ENCODE data around the gene CYTH1. TPM values are rescaled to one million over a fixed set of nuclear protein-coding genes. Genes with fewer than 3 reads are reported as not detected.
"Not testable (repeated sequence)": the region's sequence is repeated elsewhere in the genome, so short reads cannot be mapped to it uniquely, and the experiment has no call there.

CYTH1 gene
- total and polyA plus RNA-seq, 10 donors, result 66.9 to 169 (median 131) TPM

DNA sequence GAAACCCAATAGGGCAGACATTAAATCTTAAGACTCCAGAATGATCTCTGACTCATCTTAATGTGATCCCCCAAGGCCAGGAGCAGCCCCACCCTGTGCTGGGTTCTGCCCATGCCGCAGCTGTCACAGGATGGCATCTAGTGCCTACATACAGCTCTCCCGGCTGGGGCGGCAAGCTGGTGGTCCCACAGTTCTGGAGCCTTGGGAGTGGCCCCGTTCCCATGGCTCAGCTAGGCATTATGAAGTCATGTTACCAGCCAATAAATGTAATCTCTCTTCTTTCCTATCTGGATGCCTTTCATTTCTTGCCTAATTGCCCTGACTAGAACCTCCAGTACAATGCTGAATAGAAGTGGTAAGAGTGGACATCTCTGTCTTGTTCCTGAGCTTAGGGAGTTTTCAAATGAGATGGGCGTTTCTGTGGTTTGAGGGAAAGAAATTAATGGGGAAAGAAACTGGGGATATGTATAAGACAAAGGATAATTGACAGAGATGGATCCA lies 109.2 kb downstream of the CYTH1 start:
- Histone ChIP-seq H3K27me3 (replicated peaks in 1 of 7) (no peaks in the 10 kb centered on the region), H3K9me3 (no peaks in the 10 kb centered on the region), H3K4me3 (no peak overlapping the region), H3K36me3 (peaks cover 6 to 87% (median 59%) of the 10 kb centered on the region in 6 donors), H3K27ac (no peak overlapping the region), H3K4me1 (peaks cover 0 to 10% (median 4%) of the 10 kb centered on the region in 6 donors)
- TF ChIP-seq POLR2AphosphoS5 (IDR thresholded peaks at IDR 0.05) (peak; percentile 17 to 39 (median 39)), POLR2A (IDR thresholded peaks at IDR 0.05) (no peak)
- intact Hi-C loops (cut with DNase I; ENCODE audit: low total_unique reads), result no loop called here
- DNase-seq, result peak; percentile 55
- WGBS, 5 donors, result 92 to 97% (median 97%) methylated on average over 5 of the region's 5 CpGs

DNA sequence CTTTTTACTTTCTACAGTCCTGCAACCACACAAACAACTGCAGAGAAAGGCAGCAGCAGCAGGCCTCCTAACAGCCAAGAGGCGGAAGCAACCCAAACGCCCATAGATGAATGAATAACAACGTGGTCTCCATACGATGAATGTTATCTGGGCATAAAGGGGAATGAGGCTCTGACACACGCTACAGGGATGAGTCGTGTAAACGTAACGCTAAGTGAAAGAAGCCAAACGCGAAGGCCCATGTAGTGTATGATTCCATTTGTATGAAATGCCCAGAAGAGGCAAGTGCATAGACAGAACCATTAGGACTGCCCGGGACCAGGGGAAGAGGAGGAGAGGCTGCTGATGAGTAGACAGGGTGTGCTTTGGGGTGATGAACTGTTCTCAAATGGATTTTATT lies 110.1 kb downstream of the CYTH1 start:
- H3K36me3 ChIP-seq, result peaks cover 3 to 82% (median 50%) of the 10 kb centered on the region in 6 donors
- H3K4me1 ChIP-seq, result peaks cover 0 to 7% (median 3%) of the 10 kb centered on the region in 6 donors
- TF ChIP-seq POLR2AphosphoS5 (IDR thresholded peaks at IDR 0.05), result peak in 1 of 3 donors; percentile 22
- no peak for TF ChIP-seq POLR2A (IDR thresholded peaks at IDR 0.05)
- TF ChIP-seq, protein P1, sequence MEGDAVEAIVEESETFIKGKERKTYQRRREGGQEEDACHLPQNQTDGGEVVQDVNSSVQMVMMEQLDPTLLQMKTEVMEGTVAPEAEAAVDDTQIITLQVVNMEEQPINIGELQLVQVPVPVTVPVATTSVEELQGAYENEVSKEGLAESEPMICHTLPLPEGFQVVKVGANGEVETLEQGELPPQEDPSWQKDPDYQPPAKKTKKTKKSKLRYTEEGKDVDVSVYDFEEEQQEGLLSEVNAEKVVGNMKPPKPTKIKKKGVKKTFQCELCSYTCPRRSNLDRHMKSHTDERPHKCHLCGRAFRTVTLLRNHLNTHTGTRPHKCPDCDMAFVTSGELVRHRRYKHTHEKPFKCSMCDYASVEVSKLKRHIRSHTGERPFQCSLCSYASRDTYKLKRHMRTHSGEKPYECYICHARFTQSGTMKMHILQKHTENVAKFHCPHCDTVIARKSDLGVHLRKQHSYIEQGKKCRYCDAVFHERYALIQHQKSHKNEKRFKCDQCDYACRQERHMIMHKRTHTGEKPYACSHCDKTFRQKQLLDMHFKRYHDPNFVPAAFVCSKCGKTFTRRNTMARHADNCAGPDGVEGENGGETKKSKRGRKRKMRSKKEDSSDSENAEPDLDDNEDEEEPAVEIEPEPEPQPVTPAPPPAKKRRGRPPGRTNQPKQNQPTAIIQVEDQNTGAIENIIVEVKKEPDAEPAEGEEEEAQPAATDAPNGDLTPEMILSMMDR (IDR thresholded peaks at IDR 0.05 in 8 of 11, conservative IDR thresholded peaks at IDR 0.05 in 3 of 11), result no peak
- H3K27me3 ChIP-seq (replicated peaks in 1 of 7), result no peaks in the 10 kb centered on the region
- peak; percentile 25 for DNase-seq
- intact Hi-C loops (cut with DNase I; ENCODE audit: low total_unique reads), result no loop called here
- no peaks in the 10 kb centered on the region for H3K9me3 ChIP-seq
- no peak overlapping the region for H3K27ac ChIP-seq
- 86 to 94% (median 90%) methylated on average over 11 of the region's 11 CpGs for WGBS, 5 donors
- H3K4me3 ChIP-seq, result no peak overlapping the region

DNA sequence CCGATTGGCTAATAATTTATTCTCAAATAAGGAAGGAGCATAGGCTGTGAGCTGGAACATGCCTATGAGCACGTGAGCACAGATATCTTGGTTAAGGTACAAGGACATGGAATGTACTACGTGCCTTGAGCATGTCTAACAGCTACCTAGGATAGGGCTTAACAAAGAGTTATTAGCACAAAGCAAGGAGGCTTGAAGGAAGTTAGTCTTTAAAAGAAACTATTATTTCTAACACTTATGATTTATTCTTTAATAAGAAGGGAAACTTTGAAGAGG lies 110.4 kb downstream of the CYTH1 start:
- peaks cover 3 to 79% (median 46%) of the 10 kb centered on the region in 6 donors for H3K36me3 ChIP-seq
- H3K4me3 ChIP-seq; DNase-seq; H3K27ac ChIP-seq; H3K9me3 ChIP-seq; H3K4me1 ChIP-seq; H3K27me3 ChIP-seq (replicated peaks in 1 of 7); intact Hi-C loops (cut with DNase I; ENCODE audit: low total_unique reads): not testable (repeated sequence)
- WGBS, 5 donors, result 72 to 99% (median 91%) methylated on average over 3 of the region's 3 CpGs

DNA sequence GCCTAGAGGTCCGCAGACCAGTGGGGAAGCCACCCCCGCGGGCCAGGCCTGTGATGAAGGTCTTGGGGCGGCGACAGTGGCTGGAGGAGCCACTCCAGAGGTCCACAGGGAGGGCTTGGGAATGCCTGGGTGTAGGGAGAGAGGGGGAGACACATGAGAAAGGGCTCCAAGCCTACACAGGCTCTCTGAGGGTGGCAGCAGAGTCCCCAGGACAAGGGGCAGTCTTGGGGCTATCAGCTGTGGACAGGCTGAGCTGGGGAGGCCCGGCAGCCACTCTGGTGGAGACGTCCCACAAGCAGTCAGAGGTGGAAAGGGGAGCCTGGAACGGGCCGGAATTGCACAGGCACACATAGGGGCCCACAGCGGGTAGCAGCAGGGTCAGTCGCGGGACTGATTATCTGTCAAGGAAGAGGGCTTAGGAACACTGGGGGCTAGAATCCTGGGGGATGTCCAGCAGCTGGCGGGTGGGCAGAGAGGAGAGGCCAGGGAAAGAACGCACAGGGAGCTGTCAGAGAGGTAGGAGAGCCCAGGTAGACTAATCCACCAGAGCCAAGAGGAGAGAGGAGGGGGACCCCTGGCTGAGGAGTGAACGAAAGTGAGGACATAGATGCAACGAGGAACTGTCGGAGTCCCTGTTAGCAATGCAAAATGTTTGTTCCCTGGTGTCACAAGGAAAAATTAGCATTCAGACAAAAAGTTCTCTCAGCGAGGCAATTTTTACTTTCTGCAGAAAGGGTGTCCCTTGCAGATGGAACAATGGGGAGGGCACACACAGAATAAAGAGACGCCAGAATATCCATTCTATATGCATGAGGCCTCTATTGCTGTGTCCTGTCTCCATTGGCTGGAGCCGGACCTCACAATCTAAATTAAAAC lies 111.0 kb downstream of the CYTH1 start:
- DNase-seq, result peak; percentile 61
- TF ChIP-seq POLR2A (IDR thresholded peaks at IDR 0.05), result no peak
- TF ChIP-seq POLR2AphosphoS5 (IDR thresholded peaks at IDR 0.05), result peak in 1 of 3 donors; percentile 62
- peaks cover 7 to 12% (median 12%) of the 10 kb centered on the region in 6 donors for H3K4me1 ChIP-seq
- H3K27me3 ChIP-seq (replicated peaks in 1 of 7), result no peaks in the 10 kb centered on the region
- peaks cover 3 to 73% (median 40%) of the 10 kb centered on the region in 6 donors for H3K36me3 ChIP-seq
- no peak overlapping the region for H3K27ac ChIP-seq
- intact Hi-C loops (cut with DNase I; ENCODE audit: low total_unique reads), result no loop called here
- no peaks in the 10 kb centered on the region for H3K9me3 ChIP-seq
- H3K4me3 ChIP-seq, result no peak overlapping the region
- 88 to 97% (median 92%) methylated on average over 20 of the region's 20 CpGs for WGBS, 5 donors

DNA sequence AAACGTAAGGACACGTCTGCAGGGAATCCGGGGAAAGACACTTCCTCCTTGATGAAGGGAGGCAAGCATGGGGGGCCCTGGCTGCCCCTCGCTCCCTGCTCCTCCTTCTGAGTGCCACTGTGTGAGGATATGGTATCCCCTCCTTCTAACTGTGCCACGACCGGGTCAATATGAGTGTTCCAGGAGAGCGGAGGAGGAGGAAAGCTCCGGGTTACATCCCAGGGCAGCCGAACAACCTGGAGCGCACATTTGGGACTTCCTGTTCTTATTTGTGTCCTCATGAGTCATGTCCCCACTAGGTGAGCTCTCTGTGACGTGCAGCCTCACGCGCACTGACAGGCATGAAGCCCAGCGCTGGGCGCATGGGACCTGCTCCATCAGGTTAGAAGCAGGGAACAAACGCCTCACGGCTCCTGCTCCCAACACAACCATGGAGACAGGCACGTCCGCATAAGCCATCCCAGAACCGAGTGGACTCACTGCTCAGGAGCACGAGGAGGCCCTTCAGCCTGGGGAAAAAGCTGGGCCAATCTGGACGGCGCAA lies 112.0 kb downstream of the CYTH1 start:
- Histone ChIP-seq H3K9me3 (no peaks in the 10 kb centered on the region), H3K4me3 (no peak overlapping the region), H3K27ac (no peak overlapping the region), H3K27me3 (replicated peaks in 1 of 7) (no peaks in the 10 kb centered on the region), H3K4me1 (peaks cover 17 to 23% (median 22%) of the 10 kb centered on the region in 6 donors), H3K36me3 (peaks cover 0 to 62% (median 30%) of the 10 kb centered on the region in 6 donors)
- TF ChIP-seq POLR2A (IDR thresholded peaks at IDR 0.05), result no peak
- peak in 1 of 3 donors; percentile 22 for TF ChIP-seq POLR2AphosphoS5 (IDR thresholded peaks at IDR 0.05)
- 91 to 94% (median 92%) methylated on average over 20 to 23 of the region's 23 CpGs for WGBS, 5 donors
- intact Hi-C loops (cut with DNase I; ENCODE audit: low total_unique reads), result no loop called here
- peak; percentile 63 for DNase-seq

All from spleen (tissue), 11 donors.